ENCODE results near the gene FHIT.

DNA sequence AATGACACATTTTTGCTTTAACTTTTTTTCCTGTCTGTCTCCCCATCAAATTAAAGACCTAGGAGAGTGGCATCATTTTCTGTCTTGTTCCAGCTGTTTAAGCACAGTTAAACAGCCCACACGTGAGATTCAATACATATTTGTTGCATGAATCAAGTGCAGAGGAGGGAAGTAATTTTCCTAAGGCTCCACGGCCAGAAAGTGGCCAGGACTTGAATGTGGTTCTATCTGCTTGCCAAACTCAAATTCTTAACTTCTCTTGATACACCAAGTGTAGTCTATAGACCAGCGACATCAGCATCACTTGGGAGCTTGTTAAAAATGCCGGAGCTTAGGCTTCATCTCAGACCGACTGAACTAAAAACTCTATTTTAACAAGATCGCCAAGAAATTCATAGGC is 1476.6 kb downstream of the FHIT start:
- TF ChIP-seq CTCF (IDR thresholded peaks at IDR 0.05) = no peak
- TF ChIP-seq POLR2A (IDR thresholded peaks at IDR 0.05; ENCODE audit: low read depth) = no peak

Measured in esophagus muscularis mucosa (tissue), 3 donors.